HUES48 (cell line): ENCODE measurements around the gene NAGPA.
"Not testable (repeated sequence)": the region's sequence is repeated elsewhere in the genome, so short reads cannot be mapped to it uniquely, and the experiment has no call there.

Experiments used
- H3K27ac ChIP-seq: one replicate; pipeline ENCODE4 v1.7.0; 2013; ENCODE audit warnings: low read depth, low read length, inconsistent platforms
- H3K27me3 ChIP-seq: 2 replicates; pipeline ENCODE4 v1.6.1; 2013; ENCODE audit warnings: mild to moderate bottlenecking, low read length; ENCODE audit not compliant: control insufficient read depth, insufficient read depth
- H3K36me3 ChIP-seq: 2 replicates; pipeline ENCODE4 v1.6.1; 2013; ENCODE audit warnings: low read length; ENCODE audit not compliant: control insufficient read depth, insufficient read depth
- H3K4me1 ChIP-seq: 2 replicates; pipeline ENCODE4 v1.6.1; 2013; ENCODE audit warnings: mild to moderate bottlenecking, low read length; ENCODE audit not compliant: control insufficient read depth, insufficient read depth
- H3K4me3 ChIP-seq: 2 replicates; pipeline ENCODE4 v1.5.1; 2013; ENCODE audit warnings: mild to moderate bottlenecking, low read depth, low read length
- H3K9ac ChIP-seq: 2 replicates; pipeline ENCODE4 v1.6.1; 2013; ENCODE audit warnings: mild to moderate bottlenecking, low read depth, low read length, moderate library complexity
- H3K9me3 ChIP-seq: 2 replicates; pipeline ENCODE4 v1.6.1; 2013; ENCODE audit warnings: low read length; ENCODE audit not compliant: control insufficient read depth, insufficient read depth

The NAGPA gene

GRCh38 chr16:5033256-5034166, at the start of gene NAGPA:
TSS of gene NAGPA (minus strand) at chr16:5033935. CDS start at chr16:5033914, 21 bp downstream.
- 0 out of 2 replicates have a peak, but pooled peaks cover 3% of the 10 kb centered on the region for H3K36me3 ChIP-seq
- H3K27me3 ChIP-seq: peaks cover 7% of the 10 kb centered on the region
- H3K9ac ChIP-seq: peak within 1 kb of the TSS; percentile 74
- H3K4me3 ChIP-seq: peak within 1 kb of the TSS; percentile 87
- H3K4me1 ChIP-seq: peaks cover 20% of the 10 kb centered on the region
- H3K9me3 ChIP-seq: no peaks in the 10 kb centered on the region
- peak within 1 kb of the TSS; percentile 49 for H3K27ac ChIP-seq

GRCh38 chr16:5080996-5081395, 47.3 kb upstream of the NAGPA start:
- not testable (repeated sequence) for H3K9ac ChIP-seq, H3K27ac ChIP-seq, H3K4me1 ChIP-seq, H3K4me3 ChIP-seq, H3K9me3 ChIP-seq, H3K27me3 ChIP-seq
- H3K36me3 ChIP-seq: peaks cover 42% of the 10 kb centered on the region

GRCh38 chr16:5080461-5080860, 46.7 kb upstream of the NAGPA start:
- H3K4me3 ChIP-seq, H3K27me3 ChIP-seq, H3K9me3 ChIP-seq, H3K27ac ChIP-seq, H3K9ac ChIP-seq, H3K4me1 ChIP-seq: not testable (repeated sequence)
- H3K36me3 ChIP-seq: peaks cover 46% of the 10 kb centered on the region

GRCh38 chr16:5078626-5079025, 44.9 kb upstream of the NAGPA start:
- Histone ChIP-seq H3K27ac (no peak overlapping the region), H3K27me3 (no peaks in the 10 kb centered on the region), H3K4me3 (no peak overlapping the region), H3K36me3 (peaks cover 52% of the 10 kb centered on the region), H3K4me1 (no peaks in the 10 kb centered on the region), H3K9me3 (no peaks in the 10 kb centered on the region), H3K9ac (no peak overlapping the region)

- H3K36me3 ChIP-seq: peaks cover 50% of the 10 kb centered on the region
Measured at GRCh38 chr16:5077304-5077703, 43.6 kb upstream of the NAGPA start.

GRCh38 chr16:5075637-5076036, 41.9 kb upstream of the NAGPA start:
- Histone ChIP-seq H3K27me3 (no peaks in the 10 kb centered on the region), H3K4me3 (no peak overlapping the region), H3K36me3 (peaks cover 46% of the 10 kb centered on the region), H3K9ac (no peak overlapping the region), H3K9me3 (no peaks in the 10 kb centered on the region), H3K27ac (no peak overlapping the region), H3K4me1 (peaks cover 5% of the 10 kb centered on the region)

More at GRCh38 chr16:5077304-5077703, 43.6 kb upstream of the NAGPA start:
- Histone ChIP-seq H3K27ac (no peak overlapping the region), H3K4me1 (peaks cover 5% of the 10 kb centered on the region), H3K9me3 (no peaks in the 10 kb centered on the region), H3K27me3 (no peaks in the 10 kb centered on the region), H3K9ac (no peak overlapping the region), H3K4me3 (no peak overlapping the region)

- not testable (repeated sequence) for H3K4me1 ChIP-seq, H3K27ac ChIP-seq, H3K4me3 ChIP-seq, H3K9ac ChIP-seq, H3K9me3 ChIP-seq, H3K27me3 ChIP-seq
- H3K36me3 ChIP-seq: peaks cover 46% of the 10 kb centered on the region
Measured at GRCh38 chr16:5073771-5074170, 40.0 kb upstream of the NAGPA start.

GRCh38 chr16:5073279-5073629, 39.5 kb upstream of the NAGPA start:
- no peak overlapping the region for H3K4me3 ChIP-seq
- H3K27ac ChIP-seq: no peak overlapping the region
- no peak overlapping the region for H3K9ac ChIP-seq
- peaks cover 41% of the 10 kb centered on the region for H3K36me3 ChIP-seq
- peaks cover 5% of the 10 kb centered on the region for H3K4me1 ChIP-seq
- H3K27me3 ChIP-seq: no peaks in the 10 kb centered on the region
- H3K9me3 ChIP-seq: no peaks in the 10 kb centered on the region

- peaks cover 36% of the 10 kb centered on the region for H3K36me3 ChIP-seq
Measured at GRCh38 chr16:5072334-5073278, 38.9 kb upstream of the NAGPA start.

GRCh38 chr16:5071681-5072333, 38.1 kb upstream of the NAGPA start, which contains the start of gene ALG1:
TSS of gene ALG1 (plus strand) at chr16:5071843. CDS start at chr16:5071850, 7 bp downstream.
- H3K27me3 ChIP-seq: no peaks in the 10 kb centered on the region
- peak within 1 kb of the TSS; percentile 89 for H3K4me3 ChIP-seq
- H3K36me3 ChIP-seq: peaks cover 30% of the 10 kb centered on the region
- peak within 1 kb of the TSS; percentile 85 for H3K9ac ChIP-seq
- peak within 1 kb of the TSS; percentile 85 for H3K27ac ChIP-seq
- H3K4me1 ChIP-seq: peaks cover 5% of the 10 kb centered on the region
- no peaks in the 10 kb centered on the region for H3K9me3 ChIP-seq

More at GRCh38 chr16:5072334-5073278, 38.9 kb upstream of the NAGPA start:
- peak overlapping the region; percentile 85 for H3K9ac ChIP-seq
- H3K27me3 ChIP-seq: no peaks in the 10 kb centered on the region
- H3K27ac ChIP-seq: peak overlapping the region; percentile 85
- peak overlapping the region; percentile 89 for H3K4me3 ChIP-seq
- H3K4me1 ChIP-seq: peaks cover 5% of the 10 kb centered on the region
- no peaks in the 10 kb centered on the region for H3K9me3 ChIP-seq
